Fibroblast of peridontal ligament (primary cell): ENCODE data around the gene SHPK.

Experiments used
- DNase-seq: peaks from one replicate; pipeline ENCODE4 v3.0.0-alpha.2; 2010; ENCODE audit errors: extremely low read depth

Gene SHPK

DNA sequence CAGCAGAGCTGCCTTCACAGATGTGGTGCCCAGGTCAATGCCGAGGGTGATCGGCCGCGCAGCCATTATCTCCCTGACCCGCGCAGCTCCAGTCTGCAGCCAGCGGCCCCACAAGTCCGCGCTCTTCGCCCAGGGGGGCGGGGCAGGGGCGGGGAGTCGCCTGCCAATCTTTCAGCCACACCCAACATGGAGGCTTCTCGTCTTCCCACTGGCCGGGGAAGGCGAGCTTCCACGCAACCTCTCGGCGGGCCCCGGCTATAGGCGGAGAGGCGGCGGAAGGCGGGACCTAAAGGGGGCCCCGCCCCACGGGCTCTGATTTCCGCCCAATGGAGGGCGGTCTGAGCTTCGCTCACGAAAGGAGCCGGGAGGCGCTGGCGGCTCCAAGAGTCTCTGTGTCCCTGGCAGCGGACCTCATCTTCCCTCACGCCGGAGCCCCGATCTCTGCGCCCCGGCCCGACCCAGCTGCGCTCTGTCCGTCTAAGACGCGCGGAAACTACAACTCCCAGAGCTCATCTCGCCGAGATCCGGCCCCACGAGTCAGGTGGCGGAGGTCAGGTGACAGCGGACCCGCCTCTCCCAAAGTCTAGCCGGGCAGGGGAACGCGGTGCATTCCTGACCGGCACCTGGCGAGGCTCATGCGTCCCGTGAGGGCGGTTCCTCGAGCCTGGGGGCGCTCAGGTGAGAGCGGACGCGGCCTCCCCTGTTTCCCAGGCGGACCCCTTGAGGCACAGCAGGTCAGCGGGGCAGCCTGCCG lies at the start of gene SHPK, which contains the start of gene CTNS:
Gene SHPK (minus strand): TSS at position 97 of the 754 bp plus-strand sequence. CDS start 31 bp downstream, at position 66.
Gene CTNS (plus strand): TSS at position 607 of the 754 bp plus-strand sequence. CDS start 3,447 bp downstream, outside the sequence.
- DNase-seq, result peak; percentile 90

DNA sequence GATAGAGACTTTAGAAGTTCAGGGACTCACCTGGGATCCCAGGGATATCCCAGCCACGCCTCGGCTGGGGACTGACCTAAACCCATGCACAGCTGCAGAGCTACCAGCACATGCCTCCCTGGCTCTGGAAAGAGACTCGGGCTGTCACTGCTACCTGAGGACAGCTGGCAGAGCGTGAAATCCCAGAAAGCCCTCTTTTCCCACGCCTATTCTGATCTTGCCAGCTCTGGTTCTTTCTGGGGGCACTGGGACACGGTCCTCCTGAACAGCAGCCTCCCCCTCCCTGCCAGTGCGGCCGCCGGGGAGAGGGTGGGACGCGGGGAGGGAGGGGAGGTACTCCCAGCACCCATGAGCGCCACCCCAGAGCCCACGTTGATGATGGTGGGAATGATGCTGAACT lies 49.1 kb upstream of the SHPK start:
- DNase-seq, result no peak

DNA sequence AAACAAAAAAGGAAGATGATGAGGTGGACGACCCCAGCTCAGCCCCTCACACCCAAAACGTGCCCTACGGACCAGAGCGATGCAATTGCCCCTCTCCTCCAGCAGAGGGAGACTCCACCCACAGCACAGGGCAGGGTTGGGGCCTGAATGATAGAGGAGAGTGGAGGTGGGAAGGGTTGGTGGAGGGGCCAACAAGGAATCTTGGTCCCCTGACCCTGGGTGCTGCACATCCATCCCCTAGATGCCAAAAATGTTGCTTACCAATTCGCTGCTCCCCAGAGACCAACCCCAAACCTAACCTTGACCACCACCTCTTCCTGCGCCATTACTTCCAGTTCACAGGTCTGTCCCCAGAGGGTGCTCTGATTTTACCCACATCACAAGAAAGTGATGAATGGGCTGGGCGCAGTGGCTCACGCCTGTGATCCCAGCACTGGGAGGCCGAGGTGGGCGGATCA lies 47.0 kb upstream of the SHPK start:
- no peak for DNase-seq

DNA sequence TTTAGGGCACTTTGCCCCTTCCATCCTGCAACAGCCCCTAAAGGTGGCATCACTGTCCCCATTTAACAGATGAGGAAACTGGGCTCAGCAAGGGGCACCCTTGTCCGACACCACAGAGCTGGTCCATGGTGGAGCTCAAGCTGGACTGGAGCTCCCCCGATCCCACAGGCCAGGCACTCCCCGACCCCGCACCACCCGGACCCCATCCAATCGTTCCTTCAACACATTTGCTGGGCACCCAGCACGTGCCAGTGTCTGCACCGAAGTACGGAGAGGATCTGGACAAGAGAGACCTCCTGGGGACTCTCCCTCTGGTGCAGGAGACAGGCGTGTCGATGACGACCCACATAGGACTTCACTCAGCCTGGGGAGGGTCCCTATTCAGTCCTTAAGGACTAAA lies 46.0 kb upstream of the SHPK start:
- no peak for DNase-seq

GRCh38 chr17:3681565-3681964 lies 45.5 kb upstream of the SHPK start:
- no peak for DNase-seq

DNA sequence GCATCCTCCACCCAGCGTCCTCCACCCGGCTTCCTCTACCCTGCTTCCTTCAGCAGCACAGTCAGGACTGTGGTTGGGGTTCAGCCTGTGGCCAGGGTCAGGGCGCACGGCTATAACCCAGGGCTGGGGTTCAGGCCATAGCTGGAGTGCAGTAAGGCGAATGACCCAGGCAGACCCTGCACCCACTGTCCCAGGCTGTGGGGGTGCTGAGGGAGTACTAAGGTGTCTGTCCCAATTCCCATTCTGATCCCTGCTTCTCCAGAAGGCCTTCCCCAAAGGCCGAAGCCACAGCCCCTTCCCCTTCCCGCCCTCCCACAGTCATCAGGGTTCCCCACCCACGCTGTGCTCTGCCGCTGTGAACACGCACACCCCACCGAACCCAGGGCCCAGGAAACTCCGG lies 45.0 kb upstream of the SHPK start:
- DNase-seq, result no peak

- no peak for DNase-seq
These were observed 43.6 kb upstream of the SHPK start for GRCh38 chr17:3679531-3680126.

DNA sequence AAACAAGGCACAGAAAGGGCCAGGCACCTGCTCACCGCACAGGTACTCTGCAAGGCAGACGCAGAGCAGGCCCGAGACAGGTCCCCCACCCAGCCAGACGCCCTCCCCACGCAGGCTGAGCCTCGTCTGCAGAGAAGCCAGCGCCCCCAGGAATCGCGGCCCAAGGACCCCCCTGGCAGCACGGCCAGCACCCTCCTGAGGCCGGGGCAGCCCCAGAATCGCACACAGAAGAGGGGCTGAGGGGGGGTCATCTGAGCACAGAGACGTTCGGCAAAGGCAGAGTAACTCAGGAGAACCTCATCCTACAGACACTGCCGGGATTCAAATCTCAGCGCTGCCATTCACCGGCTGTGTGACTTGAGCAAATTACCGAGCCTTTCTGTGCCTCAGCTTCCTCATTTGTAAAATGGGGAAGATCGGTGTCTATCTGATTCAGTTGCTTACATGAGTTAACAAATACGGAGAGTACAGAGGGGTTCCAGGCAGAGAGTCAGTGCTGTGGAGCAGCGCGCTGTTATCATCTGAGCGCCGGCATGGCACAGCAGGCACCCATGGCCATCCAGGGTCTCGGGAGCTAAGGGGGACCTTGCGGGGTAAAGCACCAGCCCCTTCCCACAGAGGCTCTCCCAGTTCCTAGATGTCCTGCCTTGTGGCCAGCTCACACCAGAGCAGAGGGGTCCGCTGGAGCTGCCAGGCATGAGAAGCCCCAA lies 42.9 kb upstream of the SHPK start:
- DNase-seq, result no peak

DNA sequence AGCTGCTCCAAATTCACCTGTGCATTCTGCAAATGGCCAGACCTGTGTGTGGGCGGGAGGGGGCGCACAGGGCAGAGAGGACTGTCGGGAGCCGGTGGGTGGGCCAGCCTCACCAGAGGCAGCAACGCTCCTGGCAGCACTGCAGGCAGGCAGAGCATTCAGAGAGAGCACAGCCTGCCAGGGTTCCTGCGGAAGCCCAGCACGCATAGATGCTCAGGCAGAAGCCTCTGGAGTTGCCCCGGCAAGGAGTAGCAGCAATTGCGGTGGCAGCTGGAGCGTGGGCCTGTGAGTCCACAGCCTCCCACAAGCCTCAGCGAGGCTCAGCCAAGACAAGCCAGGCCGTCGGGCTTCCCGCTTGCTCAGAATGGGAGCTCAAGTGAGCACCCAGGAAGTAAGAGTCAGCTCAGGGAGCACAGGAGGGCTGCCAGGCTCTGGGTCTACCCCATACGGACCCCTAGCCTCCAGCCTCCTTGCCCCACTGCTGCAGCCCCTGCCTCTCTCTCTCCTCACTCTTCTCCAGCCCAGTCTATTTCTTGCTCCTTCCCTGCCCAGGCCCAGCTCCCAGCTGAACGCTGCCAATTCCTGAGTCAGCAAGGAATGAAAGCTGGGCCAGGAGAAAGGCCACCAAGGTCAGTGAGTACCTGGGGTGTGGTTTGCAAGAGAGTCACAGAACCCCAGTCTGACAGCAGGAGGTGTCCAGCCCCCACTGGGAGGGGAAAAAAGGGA lies 42.2 kb upstream of the SHPK start:
- no peak for DNase-seq

GRCh38 chr17:3675886-3676285 lies 39.8 kb upstream of the SHPK start:
- DNase-seq, result no peak

DNA sequence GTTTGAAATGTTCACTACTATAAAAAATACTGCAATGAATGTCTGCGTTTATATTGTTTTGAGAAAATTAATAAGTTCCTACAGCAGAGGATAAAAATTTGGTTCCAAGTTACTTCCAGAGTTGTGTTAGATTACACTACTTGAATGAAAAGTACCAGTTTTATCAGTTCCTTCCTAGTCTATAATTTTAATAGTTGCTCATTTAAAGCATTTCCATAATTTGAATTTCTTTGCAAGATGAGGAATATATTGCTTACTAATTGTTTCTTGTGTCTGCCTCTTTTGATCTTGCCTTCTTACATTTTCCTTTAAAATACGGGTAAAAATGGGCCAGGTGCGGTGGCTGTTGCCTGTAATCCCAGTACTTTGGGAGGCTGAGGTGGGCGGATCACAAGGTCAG lies 36.5 kb upstream of the SHPK start:
- DNase-seq, result no peak

- no peak for DNase-seq
These were observed 33.5 kb upstream of the SHPK start for GRCh38 chr17:3669548-3669947.

- no peak for DNase-seq
These were observed 33.0 kb upstream of the SHPK start for GRCh38 chr17:3669085-3669347.

DNA sequence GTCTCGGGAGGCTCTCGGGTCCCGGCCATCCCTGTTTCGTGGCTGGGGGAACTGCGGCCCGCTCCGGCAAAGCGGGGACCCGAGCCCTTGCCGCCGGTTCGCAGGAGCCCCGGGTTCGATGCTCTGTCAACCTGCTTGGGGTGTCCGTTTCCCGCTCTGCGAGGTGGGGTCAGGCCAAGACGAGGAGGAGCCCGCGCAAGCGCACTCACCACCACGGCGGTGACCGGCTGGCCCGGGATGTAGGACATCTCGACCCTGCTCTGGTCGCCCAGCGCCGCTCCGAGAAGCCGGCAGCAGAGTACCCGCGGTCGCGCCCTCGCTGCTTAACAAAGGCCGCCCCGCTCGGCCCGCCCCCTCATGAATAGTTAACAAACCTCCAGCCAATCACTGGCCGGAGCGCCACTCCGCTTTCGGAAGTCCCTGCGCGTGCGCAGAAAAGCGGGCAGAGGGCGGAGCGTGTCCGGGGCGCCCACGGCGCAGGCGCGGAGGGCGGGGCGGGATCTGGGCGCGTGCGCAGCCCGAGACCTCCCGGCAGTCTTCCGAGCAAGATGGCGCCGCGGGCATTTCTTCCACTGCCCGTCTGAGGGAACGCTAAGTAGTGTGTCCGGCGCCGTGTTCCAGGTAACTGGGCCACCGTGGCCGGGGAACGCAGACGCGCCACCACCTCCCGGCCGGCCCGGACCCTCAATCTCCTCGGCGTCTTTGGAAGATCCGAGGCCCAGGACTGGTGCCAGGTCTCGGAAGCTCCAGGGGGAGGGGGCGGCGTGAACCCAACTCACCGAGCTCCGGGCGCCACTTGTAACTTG lies 32.4 kb upstream of the SHPK start, which contains the start of the genes EMC6 and TAX1BP3:
Gene EMC6 (plus strand): TSS at position 534 of the 806 bp plus-strand sequence. CDS start 335 bp downstream, outside the sequence.
Gene TAX1BP3 (minus strand): TSS at position 300 of the 806 bp plus-strand sequence. CDS start 52 bp downstream, at position 248.
- peak; percentile 97 for DNase-seq

- DNase-seq, result peak; percentile 90
These were observed 31.6 kb upstream of the SHPK start for GRCh38 chr17:3667366-3668278.

DNA sequence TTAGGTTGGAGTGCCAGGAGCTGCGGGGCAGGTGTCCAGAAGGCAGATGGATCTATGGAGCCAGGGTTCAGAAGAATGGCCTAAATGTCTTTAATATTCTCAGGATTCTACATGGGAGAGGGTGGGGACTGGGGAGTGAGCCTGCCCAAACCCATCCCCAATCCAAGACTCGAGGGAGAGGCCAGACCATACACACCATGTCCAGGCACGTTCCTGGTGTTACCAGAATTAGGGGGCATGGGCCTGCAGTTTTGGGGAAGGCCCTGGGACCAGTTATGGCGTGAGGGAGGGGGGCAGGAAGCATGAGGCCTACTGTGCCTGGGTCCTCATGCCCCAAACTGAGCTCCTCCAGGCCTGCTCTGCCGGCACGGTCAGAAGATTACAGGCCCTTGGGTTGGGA lies 30.5 kb upstream of the SHPK start:
- DNase-seq, result no peak

GRCh38 chr17:3665834-3666233 lies 29.8 kb upstream of the SHPK start:
- DNase-seq, result no peak

GRCh38 chr17:3663102-3664011 lies 27.3 kb upstream of the SHPK start:
- DNase-seq, result no peak

GRCh38 chr17:3660311-3660891 lies 24.4 kb upstream of the SHPK start:
- DNase-seq, result no peak
